GM18498 (cell line): ENCODE measurements around the gene HIVEP1.

ENCODE experiments used
- ATAC-seq: cut with Tn5 transposase; IDR thresholded peaks from one replicate; pipeline ENCODE4 v1.9.1; 2021; ENCODE audit warnings: mild to moderate bottlenecking, moderate library complexity; ENCODE audit not compliant: unreplicated experiment

Gene HIVEP1

GRCh38 chr6:12012038-12012557 lies at the start of gene HIVEP1:
Gene HIVEP1, plus strand, starts transcription at chr6:12012312. Its CDS starts 3,317 bp downstream, at chr6:12015629.
- peak; percentile 5 for ATAC-seq

- ATAC-seq = no peak
These were observed 48.2 kb upstream of the HIVEP1 start for GRCh38 chr6:11963756-11964500.

DNA sequence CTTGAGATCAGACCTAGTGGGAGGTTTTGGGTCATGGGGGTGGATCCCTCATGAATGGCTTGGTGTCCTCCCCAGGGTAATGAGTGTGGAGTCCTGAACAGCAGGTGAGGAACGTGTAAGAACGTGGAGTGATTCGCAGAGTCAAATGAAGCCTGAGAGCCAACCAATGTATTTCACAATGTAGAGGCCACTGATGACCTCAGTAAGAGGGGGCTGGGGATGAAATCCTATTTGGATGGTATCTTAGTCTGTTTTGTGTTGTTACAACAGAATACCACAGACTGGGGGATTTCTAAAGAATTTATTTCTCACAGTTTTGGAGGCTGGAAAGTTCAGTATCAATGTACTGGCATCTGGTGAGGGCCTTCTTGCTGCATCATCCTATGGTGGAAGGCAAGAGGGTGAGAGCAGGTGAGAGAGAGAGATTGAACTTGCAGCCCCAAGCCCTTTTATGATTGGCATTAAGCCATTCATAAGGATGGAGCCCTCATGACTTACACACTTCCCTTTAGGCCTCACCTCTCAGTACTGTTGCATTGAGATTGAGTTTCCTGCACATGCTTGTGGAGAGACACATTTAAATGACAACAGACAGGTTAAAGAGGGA lies 47.3 kb upstream of the HIVEP1 start:
- no peak for ATAC-seq

GRCh38 chr6:11965499-11965898 lies 46.6 kb upstream of the HIVEP1 start:
- ATAC-seq = no peak

GRCh38 chr6:11968241-11968806 lies 43.8 kb upstream of the HIVEP1 start:
- no peak for ATAC-seq

DNA sequence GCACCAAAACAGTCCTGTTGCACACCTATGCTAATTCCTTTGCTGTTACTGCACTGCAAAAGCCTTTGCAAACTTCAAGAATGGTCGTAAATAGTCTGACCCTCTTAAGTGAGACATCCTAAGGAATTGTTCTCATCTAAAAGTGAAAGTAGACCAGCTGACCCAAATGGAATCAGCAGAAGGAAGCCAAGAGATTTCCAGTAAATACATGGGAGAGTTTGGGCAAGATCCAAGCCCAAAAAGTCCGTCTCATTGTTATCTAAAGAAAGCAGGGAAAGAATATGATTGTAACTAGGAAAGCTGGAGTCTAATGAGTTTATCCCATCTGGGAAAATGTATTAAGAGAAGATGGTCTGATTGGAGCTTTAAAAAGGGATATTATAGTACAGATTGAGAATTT lies 43.0 kb upstream of the HIVEP1 start:
- no peak for ATAC-seq

DNA sequence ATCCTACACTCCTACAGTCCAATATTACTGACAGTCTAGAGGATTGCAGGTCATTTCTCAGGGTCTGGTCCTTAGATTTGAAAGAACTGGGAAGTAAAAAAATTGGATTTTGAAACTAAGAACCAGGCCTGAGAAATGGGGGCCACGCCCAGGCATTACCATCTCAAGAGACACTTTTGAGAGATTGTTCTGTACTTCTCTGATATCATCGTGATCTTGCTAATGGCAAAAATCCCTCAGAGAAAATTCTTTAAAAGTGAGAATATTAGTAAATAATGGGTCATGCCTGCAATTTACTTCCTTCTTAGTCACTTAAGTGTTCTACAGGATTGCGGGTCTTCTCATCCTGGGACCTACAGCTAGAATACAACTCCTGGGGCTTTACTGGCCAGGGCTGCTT lies 42.0 kb upstream of the HIVEP1 start:
- ATAC-seq = no peak

DNA sequence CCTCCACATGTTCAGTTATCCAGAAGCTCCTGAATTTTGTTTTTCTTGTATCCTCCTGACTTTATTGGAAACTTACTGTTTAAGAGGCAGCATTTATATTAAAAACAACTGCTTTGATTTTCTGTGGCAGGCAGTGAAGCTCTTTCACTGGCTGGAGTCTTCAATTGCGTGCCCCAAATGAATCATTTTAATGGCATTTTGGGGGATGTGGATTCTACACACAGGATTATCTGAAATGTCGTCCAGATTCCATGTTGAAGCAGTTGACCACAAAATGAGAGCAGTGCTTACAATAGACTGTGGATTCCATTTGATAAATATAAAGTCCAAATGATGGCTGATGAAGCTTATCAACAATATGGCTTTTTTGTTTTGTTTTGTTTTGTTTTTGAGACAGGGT lies 41.0 kb upstream of the HIVEP1 start:
- ATAC-seq = no peak

- no peak for ATAC-seq
These were observed 39.8 kb upstream of the HIVEP1 start for GRCh38 chr6:11972270-11972669.

- ATAC-seq = no peak
These were observed 39.3 kb upstream of the HIVEP1 start for GRCh38 chr6:11972806-11973205.

- no peak for ATAC-seq
These were observed 38.9 kb upstream of the HIVEP1 start for GRCh38 chr6:11973238-11973637.

DNA sequence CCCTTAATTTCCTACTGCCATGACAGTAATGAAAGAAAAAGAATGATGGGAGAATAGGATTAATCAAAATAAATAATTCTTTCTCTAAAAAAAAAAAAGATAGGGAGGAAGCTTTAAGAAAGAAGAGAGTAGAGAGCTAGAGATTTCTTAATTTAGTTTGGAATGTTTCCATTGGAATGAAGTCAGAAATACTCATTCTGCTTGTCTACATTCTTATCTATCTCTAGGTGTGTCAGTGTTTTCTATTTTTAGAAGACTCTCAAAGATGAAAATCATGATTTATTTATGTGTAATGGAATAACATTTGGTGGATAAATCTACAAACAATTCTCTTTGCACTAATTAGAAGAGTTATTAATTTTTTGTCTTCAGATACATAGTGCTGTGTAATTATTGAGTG lies 38.0 kb upstream of the HIVEP1 start:
- ATAC-seq = no peak

DNA sequence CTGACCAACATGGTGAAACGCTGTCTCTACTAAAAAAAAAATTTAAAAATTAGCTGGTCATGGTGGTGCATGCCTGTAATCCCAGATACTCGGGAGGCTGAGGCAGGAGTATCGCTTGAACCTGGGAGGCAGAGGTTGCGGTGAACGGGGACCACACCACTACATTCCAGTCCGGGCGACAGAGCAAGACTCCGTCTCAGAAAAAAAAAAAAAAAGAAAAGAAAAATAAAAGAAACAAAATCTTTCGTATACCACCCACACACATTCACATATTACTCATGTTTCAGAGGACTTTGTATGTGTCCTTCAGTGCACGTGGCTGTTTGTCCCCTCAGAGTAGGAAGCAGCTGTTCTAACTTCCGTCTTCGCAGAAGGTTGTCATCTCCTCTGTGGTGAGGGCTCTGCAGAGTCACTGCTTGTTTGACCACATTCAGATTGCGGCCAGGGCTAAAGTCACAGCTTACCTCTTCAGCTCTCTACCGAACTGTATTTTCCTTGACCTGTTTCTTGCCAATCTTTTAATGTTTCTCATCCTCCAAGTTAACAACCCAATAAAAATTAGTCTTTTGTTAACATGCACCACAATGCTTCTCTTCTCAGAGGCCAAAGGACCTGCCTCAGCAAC lies 36.6 kb upstream of the HIVEP1 start:
- peak; percentile 87 for ATAC-seq

DNA sequence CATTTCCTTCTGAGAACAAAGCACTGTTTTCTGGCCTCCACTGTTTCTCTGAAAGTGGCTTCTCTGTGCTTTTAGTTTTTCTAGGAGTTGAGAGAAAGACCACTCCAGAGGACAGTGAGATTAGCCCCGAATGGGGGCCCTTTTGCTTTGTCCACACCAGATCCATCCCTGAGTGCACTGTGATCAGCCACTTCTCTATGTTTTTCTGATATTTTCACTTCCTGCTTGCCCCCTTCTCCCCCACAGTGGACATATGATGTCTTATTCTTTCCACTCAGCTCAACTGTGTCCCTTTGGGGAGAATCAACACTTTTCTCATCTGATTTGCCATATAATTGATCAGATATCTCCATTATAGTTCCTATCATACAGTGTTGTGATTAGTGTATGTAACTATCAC lies 35.6 kb upstream of the HIVEP1 start:
- no peak for ATAC-seq

- no peak for ATAC-seq
These were observed 34.9 kb upstream of the HIVEP1 start for GRCh38 chr6:11977193-11977592.

DNA sequence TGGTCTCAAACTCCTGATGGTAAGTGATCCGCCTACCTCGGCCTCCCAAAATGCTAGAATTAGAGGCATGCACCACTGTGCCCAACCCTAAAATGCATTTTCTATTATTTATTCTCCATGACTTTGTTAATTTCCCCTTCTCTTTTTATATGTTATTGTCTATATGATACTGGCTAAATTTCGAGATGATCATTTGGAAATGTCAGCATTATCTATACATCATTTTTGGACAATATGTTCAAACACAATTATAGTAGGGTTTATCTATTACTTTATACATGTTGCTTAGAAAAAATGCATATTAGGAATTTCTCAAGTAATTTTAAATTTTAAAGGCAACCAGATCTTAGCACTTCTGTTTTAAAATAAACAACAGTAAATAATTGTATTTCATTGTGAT lies 34.4 kb upstream of the HIVEP1 start:
- no peak for ATAC-seq

DNA sequence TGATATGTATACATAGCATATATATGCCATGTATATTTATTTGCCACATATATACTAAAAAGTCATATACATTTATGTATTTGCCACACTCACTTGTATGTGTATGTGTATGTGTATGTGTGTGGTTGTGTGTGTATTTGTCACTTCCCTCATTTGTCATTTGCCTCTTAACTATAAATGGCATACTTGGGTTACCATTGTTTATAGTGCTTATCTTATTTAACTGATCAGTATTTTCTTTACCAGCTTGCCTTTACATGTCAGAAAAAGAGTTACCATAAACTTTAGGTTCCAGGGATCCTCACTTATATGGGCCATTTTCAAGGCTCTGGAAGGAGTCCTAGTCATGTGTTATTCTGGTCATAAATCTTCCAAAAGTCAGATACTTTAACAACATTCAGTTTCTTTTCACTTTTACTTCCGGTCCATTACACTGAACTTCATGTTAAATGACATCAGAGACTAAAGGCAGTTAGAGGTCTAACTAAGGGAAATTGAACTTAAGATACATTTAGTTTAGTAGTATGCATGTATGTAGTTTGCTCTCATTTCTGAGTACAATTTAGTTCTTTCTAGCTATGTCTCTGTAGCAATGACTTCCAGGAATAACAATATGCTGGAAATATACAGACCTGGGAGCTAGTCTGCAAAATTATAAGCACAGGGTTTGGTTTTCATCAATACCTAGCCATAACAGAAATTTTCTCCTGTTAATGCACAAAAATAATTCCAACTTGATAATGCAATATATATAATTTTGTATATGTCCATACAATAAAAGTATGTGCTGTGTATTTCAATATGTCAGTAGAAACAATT lies 33.7 kb upstream of the HIVEP1 start:
- no peak for ATAC-seq

- no peak for ATAC-seq
These were observed 32.2 kb upstream of the HIVEP1 start for GRCh38 chr6:11979866-11980265.

DNA sequence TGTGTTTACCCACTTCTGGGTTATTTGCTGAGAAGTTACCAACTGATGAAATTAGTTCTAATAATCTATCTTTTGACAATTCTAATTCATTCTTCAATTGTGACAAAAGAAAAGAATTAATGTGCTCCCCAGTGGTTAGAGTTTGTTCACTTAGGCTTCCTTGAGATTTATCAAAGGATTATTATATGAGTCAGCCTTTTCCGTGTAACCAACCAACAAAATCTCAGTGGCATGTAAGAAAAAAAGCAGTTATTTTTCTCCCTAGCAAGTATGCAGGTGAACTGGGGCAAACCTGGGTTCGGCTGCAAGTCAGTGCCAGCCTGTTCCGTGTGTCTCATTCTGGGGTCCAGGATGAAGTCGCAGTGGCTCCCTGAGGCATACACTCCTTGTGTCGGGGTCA lies 28.8 kb upstream of the HIVEP1 start:
- no peak for ATAC-seq

DNA sequence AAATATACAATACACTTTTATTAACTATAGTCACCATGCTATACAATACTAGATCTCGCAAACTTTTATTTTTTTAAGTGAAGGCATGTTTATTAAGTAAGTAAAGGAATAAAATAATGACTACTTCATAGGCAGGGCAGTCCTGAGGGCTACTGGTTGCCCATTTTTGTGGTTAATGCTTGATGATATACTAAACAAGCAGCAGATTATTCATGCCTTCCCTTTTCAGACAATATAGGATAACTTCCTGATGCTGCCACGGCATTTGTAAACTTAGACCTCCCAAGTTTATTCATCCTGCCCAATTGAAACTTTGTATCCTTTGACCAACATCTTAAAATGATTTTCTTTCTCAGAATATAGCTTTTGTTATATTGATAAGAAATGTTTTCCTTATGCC lies 24.7 kb upstream of the HIVEP1 start:
- no peak for ATAC-seq

- no peak for ATAC-seq
These were observed 22.7 kb upstream of the HIVEP1 start for GRCh38 chr6:11989386-11989785.
